Fibroblast of lung (primary cell): Measurements from ENCODE around the gene SEPTIN5. TPM values are rescaled to one million over a fixed set of nuclear protein-coding genes. Genes with fewer than 3 reads are reported as not detected.
A peak's percentile ranks its signal among the peaks of the same experiment; 100 is the strongest.
"Not testable (repeated sequence)": the region's sequence is repeated elsewhere in the genome, so short reads cannot be mapped to it uniquely, and the experiment has no call there.

Source experiments
- DNase-seq, 2 donors: peaks; one replicate each; pipeline versions ENCODE4 v3.0.0 to v3.0.0-alpha.2; 2010; ENCODE audit warnings: low read depth in 2 of 2
- H2AFZ ChIP-seq: 2 replicates; pipeline ENCODE4 v1.5.1; 2012; ENCODE audit warnings: low read length, control low read depth, inconsistent platforms
- H3K27ac ChIP-seq: 2 replicates; pipeline ENCODE4 v1.5.1; 2011; ENCODE audit warnings: low read length, control low read depth; ENCODE audit not compliant: insufficient read depth
- H3K27me3 ChIP-seq: 2 replicates; pipeline ENCODE4 v1.5.1; 2011; ENCODE audit warnings: mild to moderate bottlenecking, low read length; ENCODE audit not compliant: control insufficient read depth, insufficient read depth
- H3K36me3 ChIP-seq: 2 replicates; pipeline ENCODE4 v1.5.1; 2011; ENCODE audit warnings: low read length; ENCODE audit not compliant: control insufficient read depth, insufficient read depth
- H3K4me1 ChIP-seq: 2 replicates; pipeline ENCODE4 v1.5.1; 2011; ENCODE audit warnings: low read length; ENCODE audit not compliant: control insufficient read depth, insufficient read depth; ENCODE audit errors: extremely low read depth
- H3K4me2 ChIP-seq: 2 replicates; pipeline ENCODE4 v1.5.1; 2011; ENCODE audit warnings: low read length, control low read depth; ENCODE audit not compliant: insufficient read depth; ENCODE audit errors: extremely low read depth
- H3K4me3 ChIP-seq, 4 experiments: fragments of 200-600 bp in 1 of 4; sonication (generic) in 1 of 4; replicated peaks in 1 of 4; 2 replicates each; pipeline ENCODE4 v1.5.1; 2011 to 2016; ENCODE audit warnings: low read length in 4 of 4, low read depth in 3 of 4, mild to moderate bottlenecking in 3 of 4, control low read depth in 2 of 4, inconsistent platforms in 1 of 4, mixed read lengths in 1 of 4; ENCODE audit not compliant: insufficient read depth in 1 of 4; ENCODE audit errors: control extremely low read depth in 1 of 4
- H3K79me2 ChIP-seq: 2 replicates; pipeline ENCODE4 v1.5.1; 2012; ENCODE audit warnings: mild to moderate bottlenecking, low read length, inconsistent platforms; ENCODE audit not compliant: control insufficient read depth, insufficient read depth
- H3K9ac ChIP-seq: 2 replicates; pipeline ENCODE4 v1.5.1; 2011; ENCODE audit warnings: mild to moderate bottlenecking, low read length, control low read depth; ENCODE audit not compliant: insufficient read depth
- H3K9me3 ChIP-seq: 2 replicates; pipeline ENCODE4 v1.5.1; 2012; ENCODE audit warnings: low read depth, low read length; ENCODE audit not compliant: control insufficient read depth, insufficient read depth
- H4K20me1 ChIP-seq: 2 replicates; pipeline ENCODE4 v1.5.1; 2011; ENCODE audit warnings: low read length; ENCODE audit not compliant: control insufficient read depth, insufficient read depth; ENCODE audit errors: extremely low read depth
- EZH2 ChIP-seq: IDR thresholded peaks from 2 replicates; pipeline ENCODE4 v1.5.1; 2012; ENCODE audit warnings: low read length, control low read depth, mild to moderate bottlenecking; ENCODE audit errors: missing control alignments
- polyA plus RNA-seq, 2 donors: library from polyadenylated mRNA; depleted of rRNA in 1 of 2; stranded (reverse) in 1 of 2; unstranded in 1 of 2; fragments of >200 nt; gene quantifications; 2 replicates each; pipeline ENCODE4 v1.2.1, GENCODE V29; 2011 to 2012; ENCODE audit warnings: missing spikeins in 1 of 2
- total RNA-seq: library from RNA; depleted of rRNA; stranded (reverse); fragments of >200 nt; gene quantifications from 2 replicates; pipeline ENCODE4 v1.2.1, GENCODE V29; 2014
- TF ChIP-seq, protein P1 (sequence below), 2 donors: IDR thresholded peaks in 1 of 2; conservative IDR thresholded peaks in 1 of 2; 1 replicate in 1 of 2; 2 replicates in 1 of 2; pipeline ENCODE4 v1.5.1; 2011 to 2012; ENCODE audit warnings: low read length in 2 of 2, control low read depth in 1 of 2, inconsistent platforms in 1 of 2, low read depth in 1 of 2, mild to moderate bottlenecking in 1 of 2

SEPTIN5 gene
- total and polyA plus RNA-seq, 2 donors (not counting 1 experiment from before 2014, with no cell fraction given) = 14.5 to 25.8 TPM

GRCh38 chr22:19723983-19724827, 9.9 kb downstream of the SEPTIN5 start:
- Histone ChIP-seq H3K27me3 (no peaks in the 10 kb centered on the region), H3K4me1 (no peaks in the 10 kb centered on the region), H3K4me2 (no peak overlapping the region), H3K9me3 (no peaks in the 10 kb centered on the region), H3K36me3 (no peaks in the 10 kb centered on the region), H3K79me2 (no peaks in the 10 kb centered on the region), H3K9ac (no peak overlapping the region), H4K20me1 (no peaks in the 10 kb centered on the region), H3K4me3 (no peak overlapping the region), H2AFZ (no peak overlapping the region), H3K27ac (no peak overlapping the region)
- TF ChIP-seq EZH2 = no peak
- TF ChIP-seq, protein P1, sequence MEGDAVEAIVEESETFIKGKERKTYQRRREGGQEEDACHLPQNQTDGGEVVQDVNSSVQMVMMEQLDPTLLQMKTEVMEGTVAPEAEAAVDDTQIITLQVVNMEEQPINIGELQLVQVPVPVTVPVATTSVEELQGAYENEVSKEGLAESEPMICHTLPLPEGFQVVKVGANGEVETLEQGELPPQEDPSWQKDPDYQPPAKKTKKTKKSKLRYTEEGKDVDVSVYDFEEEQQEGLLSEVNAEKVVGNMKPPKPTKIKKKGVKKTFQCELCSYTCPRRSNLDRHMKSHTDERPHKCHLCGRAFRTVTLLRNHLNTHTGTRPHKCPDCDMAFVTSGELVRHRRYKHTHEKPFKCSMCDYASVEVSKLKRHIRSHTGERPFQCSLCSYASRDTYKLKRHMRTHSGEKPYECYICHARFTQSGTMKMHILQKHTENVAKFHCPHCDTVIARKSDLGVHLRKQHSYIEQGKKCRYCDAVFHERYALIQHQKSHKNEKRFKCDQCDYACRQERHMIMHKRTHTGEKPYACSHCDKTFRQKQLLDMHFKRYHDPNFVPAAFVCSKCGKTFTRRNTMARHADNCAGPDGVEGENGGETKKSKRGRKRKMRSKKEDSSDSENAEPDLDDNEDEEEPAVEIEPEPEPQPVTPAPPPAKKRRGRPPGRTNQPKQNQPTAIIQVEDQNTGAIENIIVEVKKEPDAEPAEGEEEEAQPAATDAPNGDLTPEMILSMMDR (conservative IDR thresholded peaks at IDR 0.05 in 1 of 2, IDR thresholded peaks at IDR 0.05 in 1 of 2; ENCODE audit: low read depth in 1 of 2, low read length in 2 of 2) = no peak
- DNase-seq = peak in 1 of 2 donors; percentile 40

- Histone ChIP-seq H3K27me3 (no peaks in the 10 kb centered on the region), H3K4me2 (no peak overlapping the region), H3K79me2 (no peaks in the 10 kb centered on the region), H2AFZ (no peak overlapping the region), H3K9me3 (no peaks in the 10 kb centered on the region), H3K27ac (no peak overlapping the region), H3K4me3 (no peak overlapping the region), H3K9ac (no peak overlapping the region), H4K20me1 (no peaks in the 10 kb centered on the region), H3K4me1 (no peaks in the 10 kb centered on the region), H3K36me3 (no peaks in the 10 kb centered on the region)
- TF ChIP-seq EZH2 = no peak
- TF ChIP-seq, protein P1 (conservative IDR thresholded peaks at IDR 0.05 in 1 of 2, IDR thresholded peaks at IDR 0.05 in 1 of 2; ENCODE audit: low read depth in 1 of 2, low read length in 2 of 2) = no peak
- DNase-seq = no peak
These were observed 10.8 kb downstream of the SEPTIN5 start for GRCh38 chr22:19724927-19725661.

GRCh38 chr22:19726064-19726788, 11.9 kb downstream of the SEPTIN5 start:
- not testable (repeated sequence) for H3K9me3 ChIP-seq, H2AFZ ChIP-seq, H3K27me3 ChIP-seq, DNase-seq, H3K79me2 ChIP-seq, H3K4me2 ChIP-seq, H3K4me1 ChIP-seq, H3K27ac ChIP-seq, H3K36me3 ChIP-seq, H3K4me3 ChIP-seq, H4K20me1 ChIP-seq, H3K9ac ChIP-seq
